Measurements from ENCODE around the gene GABRR2. TPM values are rescaled to one million over a fixed set of nuclear protein-coding genes. Genes with fewer than 3 reads are reported as not detected.

The GABRR2 gene
- total RNA-seq, 2 experiments from 2014 or later, result 0.30 to 0.77 TPM

DNA sequence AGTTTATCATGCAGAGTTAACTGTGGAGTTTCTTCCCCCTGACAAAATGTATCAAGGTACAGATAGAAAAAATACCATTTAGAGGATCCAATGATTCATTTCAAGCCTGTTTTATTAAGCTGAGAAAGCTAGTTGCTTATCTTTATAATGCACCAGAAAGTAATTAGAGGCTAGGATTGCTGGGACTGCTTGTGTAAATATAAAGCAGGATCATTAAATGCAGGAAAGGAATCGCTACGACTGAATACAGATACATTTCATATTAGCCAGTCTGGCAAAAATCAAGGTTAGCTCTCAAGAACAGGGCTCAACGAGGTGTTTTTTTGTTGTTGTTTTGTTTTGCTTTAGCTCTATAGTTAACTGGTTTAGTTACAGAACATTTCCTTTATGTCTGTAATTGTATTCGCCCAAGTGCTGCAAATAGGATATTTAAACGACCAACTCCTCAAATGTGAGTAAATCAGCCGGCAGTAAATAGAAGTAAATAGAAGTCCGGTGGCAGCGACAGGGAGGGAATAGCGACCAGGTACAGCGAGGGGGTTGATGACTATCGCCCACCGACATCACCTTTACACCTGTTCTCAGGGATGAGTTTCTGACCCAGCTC is 36.7 kb upstream of the GABRR2 start:
- Mint-ChIP-seq H3K9me3 (no peaks in the 10 kb centered on the region), H3K27me3 (no peaks in the 10 kb centered on the region), H3K4me3 (peak overlapping the region; percentile 96), H3K27ac (peak overlapping the region; percentile 97), H3K36me3 (ENCODE audit: low read depth) (peaks cover 9% of the 10 kb centered on the region), H3K4me1 (peaks cover 69% of the 10 kb centered on the region)
- no peak for DNase-seq
- POLR2A ChIA-PET, result interaction anchor here (0.6 to 1.7 kb wide), 3 partner anchors 21 to 248 kb away, joined by 3 to 6 read pairs (median 4); no protein-coding TSS in a partner anchor
- CTCF ChIA-PET, result interaction anchor here (1.5 to 5.8 kb wide), 3 partner anchors 20 to 1106 kb away, joined by 3 to 26 read pairs (median 3); no protein-coding TSS in a partner anchor

GRCh38 chr6:89350281-89350966 is 35.3 kb upstream of the GABRR2 start:
- Mint-ChIP-seq H3K27me3 (no peaks in the 10 kb centered on the region), H3K36me3 (ENCODE audit: low read depth) (peaks cover 10% of the 10 kb centered on the region), H3K9me3 (no peaks in the 10 kb centered on the region), H3K4me3 (peak overlapping the region; percentile 96), H3K4me1 (peaks cover 60% of the 10 kb centered on the region), H3K27ac (peak overlapping the region; percentile 97)
- POLR2A ChIA-PET, result interaction anchor here (0.6 kb wide), 1 partner anchor 38 kb away, joined by 3 read pairs; no protein-coding TSS in a partner anchor
- peak; percentile 24 for DNase-seq
- CTCF ChIA-PET, result interaction anchor here (0.6 to 5.8 kb wide), 5 partner anchors 16 to 367 kb away, joined by 3 to 26 read pairs (median 3); partner anchors contain the start of gene LYRM2

- POLR2A ChIA-PET, result interaction anchor here (0.6 kb wide), 1 partner anchor 89 kb away, joined by 3 read pairs; no protein-coding TSS in a partner anchor
- CTCF ChIA-PET, result interaction anchor here (0.9 to 5.8 kb wide), 2 partner anchors 19 to 23 kb away, joined by 3 to 26 read pairs; no protein-coding TSS in a partner anchor
- peaks cover 56% of the 10 kb centered on the region for H3K4me1 Mint-ChIP-seq
Measured at GRCh38 chr6:89348372-89348771, 33.3 kb upstream of the GABRR2 start.

GRCh38 chr6:89347825-89348224 is 32.7 kb upstream of the GABRR2 start:
- DNase-seq, result no peak
- Mint-ChIP-seq H3K36me3 (ENCODE audit: low read depth) (peaks cover 9% of the 10 kb centered on the region), H3K9me3 (no peaks in the 10 kb centered on the region), H3K4me1 (peaks cover 54% of the 10 kb centered on the region), H3K4me3 (no peak overlapping the region), H3K27me3 (no peaks in the 10 kb centered on the region), H3K27ac (peak overlapping the region; percentile 50)
- ChIA-PET CTCF (interaction anchor here (0.6 to 5.8 kb wide), 2 partner anchors 24 to 408 kb away, joined by 3 to 26 read pairs; no protein-coding TSS in a partner anchor), POLR2A (no interaction called here)

More at GRCh38 chr6:89348372-89348771, 33.3 kb upstream of the GABRR2 start:
- Mint-ChIP-seq H3K36me3 (ENCODE audit: low read depth) (peaks cover 9% of the 10 kb centered on the region), H3K27ac (no peak overlapping the region), H3K9me3 (no peaks in the 10 kb centered on the region), H3K27me3 (no peaks in the 10 kb centered on the region), H3K4me3 (no peak overlapping the region)
- DNase-seq, result no peak

GRCh38 chr6:89346433-89346832 is 31.3 kb upstream of the GABRR2 start:
- Mint-ChIP-seq H3K27me3 (no peaks in the 10 kb centered on the region), H3K27ac (no peak overlapping the region), H3K36me3 (ENCODE audit: low read depth) (peaks cover 11% of the 10 kb centered on the region), H3K4me1 (peaks cover 48% of the 10 kb centered on the region), H3K9me3 (no peaks in the 10 kb centered on the region), H3K4me3 (no peak overlapping the region)
- ChIA-PET POLR2A (interaction anchor here (0.6 kb wide), 1 partner anchor 264 kb away, joined by 3 read pairs; no protein-coding TSS in a partner anchor), CTCF (interaction anchor here (0.6 to 0.9 kb wide), 2 partner anchors 8 to 359 kb away, joined by 4 to 5 read pairs; no protein-coding TSS in a partner anchor)
- no peak for DNase-seq

DNA sequence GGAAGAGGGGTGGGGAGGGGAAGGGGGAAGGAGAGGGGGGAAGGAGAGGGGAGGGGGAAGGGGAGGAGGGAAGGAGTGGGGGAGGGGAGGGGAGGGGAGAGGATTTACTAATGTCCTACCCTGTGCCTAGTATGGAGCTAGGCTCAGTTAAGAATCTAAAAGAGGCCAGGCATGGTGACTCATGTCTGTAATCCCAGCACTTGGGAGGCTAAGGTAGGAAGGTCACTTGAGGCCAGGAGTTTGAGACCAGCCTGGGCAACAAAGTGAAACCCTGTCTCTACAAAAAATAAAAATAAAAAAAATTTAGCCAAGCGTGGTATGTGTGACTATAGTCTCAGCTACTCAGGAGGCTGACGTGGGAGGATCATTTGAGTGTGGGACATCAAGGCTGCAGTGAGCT is 24.5 kb upstream of the GABRR2 start:
- Mint-ChIP-seq H3K4me3 (no peak overlapping the region), H3K27me3 (no peaks in the 10 kb centered on the region), H3K27ac (no peak overlapping the region), H3K4me1 (peaks cover 11% of the 10 kb centered on the region), H3K36me3 (ENCODE audit: low read depth) (peaks cover 40% of the 10 kb centered on the region), H3K9me3 (no peaks in the 10 kb centered on the region)
- ChIA-PET POLR2A (no interaction called here), CTCF (interaction anchor here (0.6 kb wide), 1 partner anchor 27 kb away, joined by 3 read pairs; no protein-coding TSS in a partner anchor)
- no peak for DNase-seq

- peaks cover 44% of the 10 kb centered on the region for H3K36me3 Mint-ChIP-seq (ENCODE audit: low read depth)
- CTCF ChIA-PET, result no interaction called here
Measured at GRCh38 chr6:89335164-89335563, 20.1 kb upstream of the GABRR2 start.

DNA sequence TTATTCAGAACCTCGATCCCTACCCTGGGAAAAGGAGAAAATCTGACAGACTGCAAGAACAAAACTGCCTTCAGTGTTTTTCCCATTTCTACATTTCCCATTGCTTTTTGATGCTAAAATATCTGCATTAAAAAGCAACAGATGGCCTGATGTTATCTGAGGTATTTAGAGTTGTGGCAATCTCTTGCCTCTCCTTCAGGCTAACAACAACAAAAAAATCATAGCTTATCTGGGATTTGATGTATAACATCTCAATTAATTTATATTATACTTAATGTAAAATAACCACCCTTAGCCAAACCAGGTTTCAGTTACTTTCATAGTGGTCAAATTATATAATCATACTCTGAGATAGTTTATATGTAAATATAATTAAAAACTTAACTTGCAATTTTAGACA is 15.8 kb upstream of the GABRR2 start:
- Mint-ChIP-seq H3K4me3 (no peak overlapping the region), H3K4me1 (no peaks in the 10 kb centered on the region), H3K36me3 (ENCODE audit: low read depth) (peaks cover 45% of the 10 kb centered on the region), H3K27me3 (no peaks in the 10 kb centered on the region), H3K27ac (no peak overlapping the region), H3K9me3 (no peaks in the 10 kb centered on the region)
- DNase-seq, result no peak
- POLR2A ChIA-PET, result no interaction called here
- CTCF ChIA-PET, result no interaction called here

More at GRCh38 chr6:89335164-89335563, 20.1 kb upstream of the GABRR2 start:
- POLR2A ChIA-PET, result no interaction called here
- Mint-ChIP-seq H3K27ac (no peak overlapping the region), H3K9me3 (no peaks in the 10 kb centered on the region), H3K27me3 (no peaks in the 10 kb centered on the region), H3K4me1 (peaks cover 5% of the 10 kb centered on the region), H3K4me3 (no peak overlapping the region)
- no peak for DNase-seq

DNA sequence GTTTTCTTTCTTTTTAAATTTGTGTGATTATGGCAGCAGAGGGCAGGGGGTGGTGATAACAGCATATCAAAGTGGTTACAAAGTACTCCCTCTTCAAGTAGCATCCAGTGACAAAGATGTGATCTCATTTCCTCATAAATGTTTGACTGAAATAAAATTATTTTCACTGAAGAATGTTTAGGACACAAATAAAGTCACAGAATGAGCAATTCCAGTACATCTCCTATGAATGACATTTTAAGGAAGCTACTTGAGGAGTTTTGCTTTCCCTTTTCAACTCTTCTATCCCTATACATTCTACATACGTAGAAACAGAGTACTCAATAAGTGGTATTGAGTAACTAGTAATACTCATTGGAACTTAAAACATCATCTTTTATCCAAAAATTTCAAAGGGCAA is 13.9 kb upstream of the GABRR2 start:
- Mint-ChIP-seq H3K9me3 (no peaks in the 10 kb centered on the region), H3K36me3 (ENCODE audit: low read depth) (peaks cover 48% of the 10 kb centered on the region), H3K4me1 (no peaks in the 10 kb centered on the region), H3K27me3 (no peaks in the 10 kb centered on the region), H3K4me3 (no peak overlapping the region), H3K27ac (no peak overlapping the region)
- ChIA-PET POLR2A (no interaction called here), CTCF (interaction anchor here (0.6 to 1.3 kb wide), 2 partner anchors 8 to 49 kb away, joined by 3 read pairs; no protein-coding TSS in a partner anchor)
- DNase-seq, result no peak

GRCh38 chr6:89324304-89324703 is 9.2 kb upstream of the GABRR2 start:
- DNase-seq, result no peak
- POLR2A ChIA-PET, result no interaction called here
- CTCF ChIA-PET, result no interaction called here
- Mint-ChIP-seq H3K27me3 (no peaks in the 10 kb centered on the region), H3K4me1 (no peaks in the 10 kb centered on the region), H3K9me3 (peaks cover 6% of the 10 kb centered on the region), H3K27ac (no peak overlapping the region), H3K4me3 (no peak overlapping the region), H3K36me3 (ENCODE audit: low read depth) (peaks cover 49% of the 10 kb centered on the region)

DNA sequence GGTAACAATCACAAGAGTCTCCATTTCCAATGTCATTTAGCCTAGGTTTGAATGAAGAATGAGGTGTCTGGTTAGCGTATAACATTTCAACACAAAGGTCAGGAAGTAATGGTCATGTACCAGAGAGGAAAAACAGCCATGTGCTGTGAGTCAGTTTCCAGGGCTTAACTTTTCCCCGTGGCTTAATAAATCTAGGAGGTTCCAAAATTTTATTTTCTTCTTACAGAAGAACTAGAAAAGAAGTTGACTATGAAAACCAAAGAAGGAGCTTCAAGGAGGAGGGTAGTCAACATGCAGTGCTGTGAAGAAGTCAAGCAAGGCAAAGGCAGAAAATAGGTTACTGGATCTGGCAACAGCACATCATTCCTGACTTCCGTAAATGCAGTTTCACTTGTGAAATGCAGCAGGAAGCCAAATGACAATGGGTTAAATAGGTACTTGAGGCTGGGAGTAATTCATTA is 8.4 kb upstream of the GABRR2 start:
- Mint-ChIP-seq H3K27me3 (no peaks in the 10 kb centered on the region), H3K9me3 (peaks cover 6% of the 10 kb centered on the region), H3K36me3 (ENCODE audit: low read depth) (peaks cover 45% of the 10 kb centered on the region), H3K4me1 (no peaks in the 10 kb centered on the region), H3K4me3 (no peak overlapping the region), H3K27ac (no peak overlapping the region)
- no peak for DNase-seq
- POLR2A ChIA-PET, result no interaction called here
- CTCF ChIA-PET, result no interaction called here

- DNase-seq, result no peak
- H3K27me3 Mint-ChIP-seq, result no peaks in the 10 kb centered on the region
- H3K4me1 Mint-ChIP-seq, result no peaks in the 10 kb centered on the region
- H3K36me3 Mint-ChIP-seq (ENCODE audit: low read depth), result peaks cover 38% of the 10 kb centered on the region
- CTCF ChIA-PET, result interaction anchor here (1.5 kb wide), 1 partner anchor 21 kb away, joined by 4 read pairs; no protein-coding TSS in a partner anchor
- H3K9me3 Mint-ChIP-seq, result peaks cover 9% of the 10 kb centered on the region
- H3K4me3 Mint-ChIP-seq, result no peak overlapping the region
- H3K27ac Mint-ChIP-seq, result no peak overlapping the region
- POLR2A ChIA-PET, result no interaction called here
Measured at GRCh38 chr6:89321131-89321970, 6.3 kb upstream of the GABRR2 start.

Measured in activated CD4-positive, alpha-beta T cell treated with anti-CD3 and anti-CD28 coated beads, Interleukin-2, amount 10 ng/mL, durations not matched to agents 7 days and 5 days (primary cell).